ENCODE data around the gene CDKAL1.

Gene CDKAL1

GRCh38 chr6:20538131-20538662 is 3.9 kb downstream of the CDKAL1 start:
- in situ Hi-C loops (cut with MboI; ENCODE audit: low sequenced_read_pairs, unreplicated experiment) = no loop called here
- no peak for TF ChIP-seq CTCF (IDR thresholded peaks at IDR 0.05; ENCODE audit: borderline replicate concordance, control extremely low read depth, extremely low read depth, insufficient read depth, missing control alignments)
- DNase-seq (ENCODE audit: low spot score) = no peak

- in situ Hi-C loops (cut with MboI; ENCODE audit: low sequenced_read_pairs, unreplicated experiment) = no loop called here
- DNase-seq (ENCODE audit: low spot score) = no peak
- TF ChIP-seq CTCF (IDR thresholded peaks at IDR 0.05; ENCODE audit: borderline replicate concordance, control extremely low read depth, extremely low read depth, insufficient read depth, missing control alignments) = no peak
These were observed 4.7 kb downstream of the CDKAL1 start for GRCh38 chr6:20538907-20539306.

GRCh38 chr6:20539387-20539786 is 5.1 kb downstream of the CDKAL1 start:
- in situ Hi-C loops (cut with MboI; ENCODE audit: low sequenced_read_pairs, unreplicated experiment) = no loop called here
- DNase-seq (ENCODE audit: low spot score) = no peak
- no peak for TF ChIP-seq CTCF (IDR thresholded peaks at IDR 0.05; ENCODE audit: borderline replicate concordance, control extremely low read depth, extremely low read depth, insufficient read depth, missing control alignments)

- in situ Hi-C loops (cut with MboI; ENCODE audit: low sequenced_read_pairs, unreplicated experiment) = no loop called here
- DNase-seq (ENCODE audit: low spot score) = no peak
- TF ChIP-seq CTCF (IDR thresholded peaks at IDR 0.05; ENCODE audit: borderline replicate concordance, control extremely low read depth, extremely low read depth, insufficient read depth, missing control alignments) = no peak
These were observed 6.4 kb downstream of the CDKAL1 start for GRCh38 chr6:20540683-20541082.

GRCh38 chr6:20541382-20541781 is 7.1 kb downstream of the CDKAL1 start:
- in situ Hi-C loops (cut with MboI; ENCODE audit: low sequenced_read_pairs, unreplicated experiment) = no loop called here

GRCh38 chr6:20542927-20543602 is 8.8 kb downstream of the CDKAL1 start:
- no peak for TF ChIP-seq CTCF (IDR thresholded peaks at IDR 0.05; ENCODE audit: borderline replicate concordance, control extremely low read depth, extremely low read depth, insufficient read depth, missing control alignments)
- in situ Hi-C loops (cut with MboI; ENCODE audit: low sequenced_read_pairs, unreplicated experiment) = no loop called here
- peak; percentile 56 for DNase-seq (ENCODE audit: low spot score)

More at GRCh38 chr6:20541382-20541781, 7.1 kb downstream of the CDKAL1 start:
- no peak for TF ChIP-seq CTCF (IDR thresholded peaks at IDR 0.05; ENCODE audit: borderline replicate concordance, control extremely low read depth, extremely low read depth, insufficient read depth, missing control alignments)
- DNase-seq (ENCODE audit: low spot score) = no peak
